Activated T-cell treated with anti-CD3 and anti-CD28 coated beads, Interleukin-2, amount 50 U/mL, for 4 hours (primary cell): ENCODE results near the gene NPIPA3. TPM values are rescaled to one million over a fixed set of nuclear protein-coding genes. Genes with fewer than 3 reads are reported as not detected.
A peak's percentile ranks its signal among the peaks of the same experiment; 100 is the strongest.
"Not testable (repeated sequence)": the region's sequence is repeated elsewhere in the genome, so short reads cannot be mapped to it uniquely, and the experiment has no call there.

Source experiments
- ATAC-seq, 2 donors: fragments of 200-7000 bp; cut with Tn5 transposase; one replicate each; pipeline ENCODE4 v1.10.0; 2021
- DNase-seq: peaks from one replicate; pipeline ENCODE4 v3.0.0-alpha.2; 2020
- H3K27me3 Mint-ChIP-seq: one replicate; pipeline ENCODE4 v1.8.0; 2021; ENCODE audit warnings: low read depth, mixed read lengths
- H3K36me3 Mint-ChIP-seq: one replicate; pipeline ENCODE4 v1.8.0; 2022; ENCODE audit warnings: mixed read lengths; ENCODE audit not compliant: insufficient read depth
- H3K4me1 Mint-ChIP-seq: one replicate; pipeline ENCODE4 v1.8.0; 2021; ENCODE audit warnings: low read depth, mixed read lengths
- H3K4me3 Mint-ChIP-seq: one replicate; pipeline ENCODE4 v1.8.0; 2021; ENCODE audit warnings: mild to moderate bottlenecking, moderate library complexity, mixed read lengths
- H3K9me3 Mint-ChIP-seq: one replicate; pipeline ENCODE4 v1.8.0; 2021; ENCODE audit warnings: mixed read lengths
- total RNA-seq, 3 donors: library from RNA; stranded (reverse); gene quantifications; one replicate each; pipeline ENCODE4 v1.2.1, GENCODE V29; 2021

NPIPA3 gene
- 1 to 10 TPM; 1.5 to 4.9 (median 4.4) TPM for total RNA-seq

GRCh38 chr16:14703156-14704011 is at the start of gene NPIPA3:
Gene NPIPA3, plus strand, starts transcription at chr16:14703411. Its CDS starts 5,533 bp downstream, at chr16:14708944.
- not testable (repeated sequence) for H3K4me3 Mint-ChIP-seq, H3K36me3 Mint-ChIP-seq, H3K27me3 Mint-ChIP-seq, H3K9me3 Mint-ChIP-seq, DNase-seq, H3K4me1 Mint-ChIP-seq
- peak; percentile 100 for ATAC-seq

GRCh38 chr16:14658063-14658462 is 45.1 kb upstream of the NPIPA3 start:
- H3K4me3 Mint-ChIP-seq = no peak overlapping the region
- H3K9me3 Mint-ChIP-seq = no peaks in the 10 kb centered on the region
- H3K27me3 Mint-ChIP-seq = no peaks in the 10 kb centered on the region
- DNase-seq = no peak
- ATAC-seq = no peak
- H3K36me3 Mint-ChIP-seq = peaks cover 19% of the 10 kb centered on the region
- H3K4me1 Mint-ChIP-seq = peaks cover 2% of the 10 kb centered on the region

GRCh38 chr16:14667347-14668266 is 35.6 kb upstream of the NPIPA3 start:
- no peaks in the 10 kb centered on the region for H3K9me3 Mint-ChIP-seq
- DNase-seq (no peak), ATAC-seq (no peak)
- H3K27me3 Mint-ChIP-seq = no peaks in the 10 kb centered on the region
- H3K4me3 Mint-ChIP-seq = no peak overlapping the region
- peaks cover 38% of the 10 kb centered on the region for H3K36me3 Mint-ChIP-seq
- H3K4me1 Mint-ChIP-seq = peaks cover 5% of the 10 kb centered on the region

- Mint-ChIP-seq H3K27me3 (no peaks in the 10 kb centered on the region), H3K4me3 (no peak overlapping the region), H3K4me1 (peaks cover 9% of the 10 kb centered on the region), H3K9me3 (no peaks in the 10 kb centered on the region), H3K36me3 (peaks cover 35% of the 10 kb centered on the region)
- DNase-seq (no peak), ATAC-seq (no peak)
Observed at GRCh38 chr16:14668556-14669223, 34.5 kb upstream of the NPIPA3 start.

GRCh38 chr16:14669776-14670175 is 33.4 kb upstream of the NPIPA3 start:
- Mint-ChIP-seq H3K9me3 (no peaks in the 10 kb centered on the region), H3K27me3 (no peaks in the 10 kb centered on the region), H3K4me3 (no peak overlapping the region), H3K4me1 (peaks cover 11% of the 10 kb centered on the region), H3K36me3 (peaks cover 32% of the 10 kb centered on the region)
- DNase-seq = no peak
- ATAC-seq = no peak

GRCh38 chr16:14672403-14672971 is 30.7 kb upstream of the NPIPA3 start:
- ATAC-seq (no peak), DNase-seq (no peak)
- Mint-ChIP-seq H3K36me3 (peaks cover 14% of the 10 kb centered on the region), H3K27me3 (no peaks in the 10 kb centered on the region), H3K4me3 (no peak overlapping the region), H3K9me3 (no peaks in the 10 kb centered on the region), H3K4me1 (peaks cover 11% of the 10 kb centered on the region)

- no peak overlapping the region for H3K4me3 Mint-ChIP-seq
- peaks cover 11% of the 10 kb centered on the region for H3K4me1 Mint-ChIP-seq
Observed at GRCh38 chr16:14676633-14677032, 26.6 kb upstream of the NPIPA3 start.

GRCh38 chr16:14677627-14678026 is 25.6 kb upstream of the NPIPA3 start:
- Mint-ChIP-seq H3K27me3 (peaks cover 10% of the 10 kb centered on the region), H3K4me1 (peaks cover 5% of the 10 kb centered on the region), H3K4me3 (no peak overlapping the region), H3K36me3 (no peaks in the 10 kb centered on the region), H3K9me3 (no peaks in the 10 kb centered on the region)
- no peak for ATAC-seq
- DNase-seq = no peak

More at GRCh38 chr16:14676633-14677032, 26.6 kb upstream of the NPIPA3 start:
- Mint-ChIP-seq H3K36me3 (no peaks in the 10 kb centered on the region), H3K9me3 (no peaks in the 10 kb centered on the region), H3K27me3 (peaks cover 10% of the 10 kb centered on the region)
- DNase-seq = no peak
- no peak for ATAC-seq

GRCh38 chr16:14678748-14679497 is 24.3 kb upstream of the NPIPA3 start:
- H3K4me3 Mint-ChIP-seq = no peak overlapping the region
- H3K9me3 Mint-ChIP-seq = no peaks in the 10 kb centered on the region
- no peaks in the 10 kb centered on the region for H3K36me3 Mint-ChIP-seq
- ATAC-seq = no peak
- DNase-seq = no peak
- no peaks in the 10 kb centered on the region for H3K4me1 Mint-ChIP-seq
- H3K27me3 Mint-ChIP-seq = peaks cover 10% of the 10 kb centered on the region

GRCh38 chr16:14680396-14680795 is 22.8 kb upstream of the NPIPA3 start:
- ATAC-seq, DNase-seq, H3K4me1 Mint-ChIP-seq, H3K36me3 Mint-ChIP-seq, H3K9me3 Mint-ChIP-seq, H3K4me3 Mint-ChIP-seq, H3K27me3 Mint-ChIP-seq: not testable (repeated sequence)

- no peaks in the 10 kb centered on the region for H3K4me1 Mint-ChIP-seq
- ATAC-seq = no peak
- peaks cover 10% of the 10 kb centered on the region for H3K27me3 Mint-ChIP-seq
- no peak for DNase-seq
- H3K4me3 Mint-ChIP-seq = no peak overlapping the region
- no peaks in the 10 kb centered on the region for H3K9me3 Mint-ChIP-seq
- H3K36me3 Mint-ChIP-seq = no peaks in the 10 kb centered on the region
Observed at GRCh38 chr16:14681115-14681514, 22.1 kb upstream of the NPIPA3 start.

GRCh38 chr16:14682121-14682520 is 21.1 kb upstream of the NPIPA3 start:
- no peaks in the 10 kb centered on the region for H3K4me1 Mint-ChIP-seq
- DNase-seq (no peak), ATAC-seq (no peak)
- no peaks in the 10 kb centered on the region for H3K36me3 Mint-ChIP-seq
- peaks cover 10% of the 10 kb centered on the region for H3K27me3 Mint-ChIP-seq
- H3K4me3 Mint-ChIP-seq = no peak overlapping the region
- H3K9me3 Mint-ChIP-seq = no peaks in the 10 kb centered on the region
